Prostate gland (tissue), 2 donors: ENCODE measurements around the gene TOM1L2. TPM values are rescaled to one million over a fixed set of nuclear protein-coding genes. Genes with fewer than 3 reads are reported as not detected.
"Not testable (repeated sequence)": the region's sequence is repeated elsewhere in the genome, so short reads cannot be mapped to it uniquely, and the experiment has no call there.

Experiments used
- DNase-seq: peaks from one replicate; pipeline ENCODE4 v3.0.0-alpha.2; 2019; ENCODE audit warnings: low spot score
- H3K27ac ChIP-seq, 2 donors: fragments of 200-600 bp; sonication (generic); 2 replicates each; pipeline ENCODE4 v1.5.1; 2017 to 2019
- H3K27me3 ChIP-seq: fragments of 200-600 bp; sonication (generic); replicated peaks from 2 replicates; pipeline ENCODE4 v1.5.1; 2019; ENCODE audit not compliant: insufficient read depth
- H3K36me3 ChIP-seq, 2 donors: fragments of 200-600 bp; sonication (generic); 1 replicate in 1 of 2; 2 replicates in 1 of 2; pipeline versions ENCODE4 v1.5.1 to v1.8.1; 2017 to 2019
- H3K4me1 ChIP-seq: fragments of 200-600 bp; sonication (generic); replicated peaks from 2 replicates; pipeline ENCODE4 v1.5.1; 2019
- H3K4me3 ChIP-seq, 2 donors: fragments of 200-600 bp; sonication (generic); 2 replicates each; pipeline ENCODE4 v1.5.1; 2017 to 2019
- H3K9me3 ChIP-seq: fragments of 200-600 bp; sonication (generic); 2 replicates; pipeline ENCODE4 v1.5.1; 2017
- CTCF ChIP-seq, 4 experiments: fragments of 200-600 bp in 2 of 4; fragments of 450-650 bp in 2 of 4; sonication (generic) in 2 of 4; IDR thresholded peaks; 1 replicate in 3 of 4; 2 replicates in 1 of 4; pipeline ENCODE4 v1.5.1; 2016 to 2019; ENCODE audit warnings: antibody characterized with exemption in 4 of 4, mild to moderate bottlenecking in 2 of 4, moderate library complexity in 2 of 4
- POLR2A ChIP-seq: fragments of 450-650 bp; IDR thresholded peaks from one replicate; pipeline ENCODE4 v1.6.1; 2016; ENCODE audit warnings: antibody characterized with exemption, mild to moderate bottlenecking
- POLR2AphosphoS5 ChIP-seq: sonication (generic); formaldehyde crosslinking; IDR thresholded peaks from one replicate; pipeline ENCODE4 v1.6.1; 2017; ENCODE audit warnings: antibody characterized with exemption
- WGBS: methylation state at CpG from one replicate; pipeline ENCODE4 v1.1.5; 2018; 5-methylcytosine and 5-hydroxymethylcytosine counted together
- intact Hi-C: fragments of 100-400 bp; cut with DNase I; formaldehyde crosslinking; loops from one replicate; pipeline ENCODE4 v1.14.2; 2022
- total RNA-seq, 2 donors: library from RNA; depleted of rRNA; stranded (reverse); fragments of >200 nt; gene quantifications; one replicate each; pipeline ENCODE4 v1.1.0, GENCODE V29; 2016

The TOM1L2 gene
- total RNA-seq, 2 donors from 2014 or later = 162 to 185 TPM

DNA sequence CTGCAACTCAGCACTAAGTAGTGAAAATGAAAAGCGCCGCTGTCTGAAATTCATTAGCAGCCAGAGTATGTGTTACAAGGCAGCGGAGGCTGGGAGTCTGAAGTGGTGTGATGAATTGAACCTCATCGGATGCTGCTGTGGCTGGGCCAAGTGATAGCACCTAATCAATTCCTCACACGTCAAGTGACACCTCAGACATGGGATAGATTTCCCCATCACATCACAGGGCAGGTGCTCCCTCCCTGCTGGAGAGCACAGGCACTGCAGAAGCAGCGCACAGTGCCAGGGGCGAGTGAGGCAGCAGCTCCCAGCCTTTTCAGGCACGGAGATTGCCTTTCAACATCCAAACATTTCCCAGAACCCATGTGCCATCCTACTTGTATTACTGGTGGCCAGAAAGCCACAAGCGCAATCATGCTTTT lies 32.7 kb upstream of the TOM1L2 start:
- no peak for TF ChIP-seq POLR2AphosphoS5
- DNase-seq = no peak
- no peak overlapping the region for H3K27ac ChIP-seq
- intact Hi-C loops = no loop called here
- H3K27me3 ChIP-seq = no peaks in the 10 kb centered on the region
- no peak overlapping the region for H3K4me3 ChIP-seq
- 82% methylated on average over 9 of the region's 9 CpGs for whole genome bisulfite sequencing
- no peaks in the 10 kb centered on the region for H3K4me1 ChIP-seq
- H3K36me3 ChIP-seq = no peaks in the 10 kb centered on the region
- no peaks in the 10 kb centered on the region for H3K9me3 ChIP-seq

DNA sequence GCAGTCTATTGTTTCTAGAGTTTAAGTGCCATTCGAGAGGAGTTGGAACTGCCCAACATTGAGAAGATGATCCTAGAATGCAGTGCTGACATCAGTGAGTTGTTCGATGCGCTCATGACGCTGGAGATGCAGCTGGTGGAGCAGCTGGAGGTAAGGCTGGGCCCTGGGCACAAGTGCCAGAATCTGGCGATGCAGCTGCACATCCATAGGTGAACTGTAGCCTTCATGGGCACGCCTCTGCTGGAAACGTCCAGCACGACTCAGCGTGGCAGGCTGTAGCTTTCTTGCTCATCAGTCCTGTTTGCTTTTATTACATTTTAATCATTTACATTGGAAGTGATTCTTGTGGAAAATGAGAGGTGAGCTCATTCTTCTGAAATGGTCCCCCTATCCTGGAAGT lies 32.1 kb upstream of the TOM1L2 start:
- DNase-seq = no peak
- H3K4me3 ChIP-seq = no peak overlapping the region
- H3K9me3 ChIP-seq = no peaks in the 10 kb centered on the region
- no peaks in the 10 kb centered on the region for H3K4me1 ChIP-seq
- no peaks in the 10 kb centered on the region for H3K36me3 ChIP-seq
- no peak for TF ChIP-seq CTCF (IDR thresholded peaks at IDR 0.05)
- TF ChIP-seq POLR2A = no peak
- no peak for TF ChIP-seq POLR2AphosphoS5
- no peak overlapping the region for H3K27ac ChIP-seq
- no peaks in the 10 kb centered on the region for H3K27me3 ChIP-seq
- intact Hi-C loops = no loop called here
- WGBS = 73% methylated on average over 9 of the region's 9 CpGs

GRCh38 chr17:18002171-18002570 lies 30.0 kb upstream of the TOM1L2 start:
- TF ChIP-seq POLR2A (no peak), POLR2AphosphoS5 (no peak), CTCF (IDR thresholded peaks at IDR 0.05) (no peak)
- no peak for DNase-seq
- WGBS = 96% methylated on average over 2 of the region's 2 CpGs

DNA sequence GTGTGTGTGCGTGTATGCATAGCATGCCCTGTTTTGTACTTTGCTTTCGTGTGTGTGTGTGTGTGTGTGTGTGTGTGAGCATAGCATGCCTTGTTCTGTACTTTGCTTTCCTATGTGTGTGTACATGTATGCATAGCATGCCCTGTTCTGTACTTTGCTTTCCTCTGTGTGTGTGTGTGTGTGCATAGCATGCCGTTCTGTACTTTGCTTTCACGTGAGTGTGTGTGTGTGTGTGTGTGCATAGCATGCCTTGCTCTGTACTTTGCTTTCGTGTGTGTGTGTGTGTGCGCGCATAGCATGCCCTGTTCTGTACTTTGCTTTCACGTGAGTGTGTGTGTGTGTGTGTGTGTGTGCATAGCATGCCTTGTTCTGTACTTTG lies 27.8 kb upstream of the TOM1L2 start:
- H3K4me1 ChIP-seq = no peaks in the 10 kb centered on the region
- no peaks in the 10 kb centered on the region for H3K36me3 ChIP-seq
- TF ChIP-seq POLR2AphosphoS5 = no peak
- TF ChIP-seq POLR2A = no peak
- TF ChIP-seq CTCF (IDR thresholded peaks at IDR 0.05) = no peak
- no peaks in the 10 kb centered on the region for H3K9me3 ChIP-seq
- H3K27ac ChIP-seq = no peak overlapping the region
- intact Hi-C loops = no loop called here
- no peak overlapping the region for H3K4me3 ChIP-seq
- WGBS = 65% methylated on average over 8 of the region's 8 CpGs
- no peaks in the 10 kb centered on the region for H3K27me3 ChIP-seq
- DNase-seq = no peak

More at GRCh38 chr17:18002171-18002570, 30.0 kb upstream of the TOM1L2 start:
- no peaks in the 10 kb centered on the region for H3K36me3 ChIP-seq
- H3K9me3 ChIP-seq = no peaks in the 10 kb centered on the region
- H3K27me3 ChIP-seq = no peaks in the 10 kb centered on the region
- H3K4me1 ChIP-seq = no peaks in the 10 kb centered on the region
- no peak overlapping the region for H3K4me3 ChIP-seq
- H3K27ac ChIP-seq = no peak overlapping the region
- intact Hi-C loops = no loop called here

DNA sequence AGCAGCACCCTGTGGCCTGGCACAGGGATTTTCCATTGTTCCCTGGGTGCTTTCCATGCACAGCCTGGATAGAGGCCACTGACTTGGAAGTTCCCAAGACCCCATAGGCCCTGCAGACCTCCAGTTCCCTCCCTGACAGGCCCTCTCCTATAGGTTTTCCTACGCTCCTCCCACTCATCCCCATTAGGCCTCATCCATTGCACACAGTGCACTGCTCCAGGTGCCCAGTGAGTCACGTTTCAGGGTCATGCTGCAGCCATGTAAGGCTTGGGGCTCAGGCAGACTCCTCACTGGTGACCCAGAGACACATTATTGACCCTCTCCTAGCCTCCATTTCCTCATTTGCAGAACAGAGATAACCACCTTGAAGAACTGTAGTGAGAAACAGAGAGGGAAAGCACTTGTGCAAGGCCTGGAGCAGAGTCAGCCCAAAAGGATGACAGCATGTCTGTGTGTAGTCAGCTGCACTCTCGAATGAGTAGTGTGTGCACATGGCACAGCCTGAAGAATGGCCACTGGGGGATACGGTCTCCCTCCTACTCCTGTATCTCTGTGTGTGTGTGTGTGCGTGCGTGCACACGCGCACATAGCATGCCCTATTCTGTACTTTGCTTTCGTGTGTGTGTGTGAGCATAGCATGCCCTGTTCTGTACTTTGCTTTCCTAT lies 27.3 kb upstream of the TOM1L2 start:
- intact Hi-C loops = no loop called here
- TF ChIP-seq POLR2A = no peak
- Histone ChIP-seq H3K27me3 (no peaks in the 10 kb centered on the region), H3K36me3 (no peaks in the 10 kb centered on the region), H3K4me1 (no peaks in the 10 kb centered on the region), H3K27ac (no peak overlapping the region), H3K4me3 (no peak overlapping the region), H3K9me3 (no peaks in the 10 kb centered on the region)
- WGBS = 78% methylated on average over 9 of the region's 9 CpGs
- no peak for DNase-seq

DNA sequence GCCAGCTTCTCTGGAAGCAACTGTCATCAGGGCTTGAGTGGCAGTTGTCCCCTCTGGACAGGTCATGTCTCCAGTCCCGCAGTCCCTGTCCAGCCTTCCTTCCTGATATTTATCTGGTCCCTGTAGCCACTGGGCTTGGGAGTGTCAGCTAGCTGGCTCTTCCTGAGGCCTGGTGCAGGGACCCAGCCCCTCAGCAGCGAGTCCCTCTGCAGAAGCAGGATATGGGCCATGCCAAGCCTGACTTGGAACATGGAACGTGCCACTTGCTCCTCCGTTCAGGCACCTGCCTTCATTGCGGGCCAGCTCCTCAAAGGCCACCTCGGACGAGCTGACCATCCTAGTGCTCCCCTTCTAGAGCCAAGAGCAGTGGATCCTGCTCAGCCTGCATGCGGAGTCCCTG lies 26.7 kb upstream of the TOM1L2 start:
- DNase-seq = no peak
- Histone ChIP-seq H3K27ac (no peak overlapping the region), H3K36me3 (no peaks in the 10 kb centered on the region), H3K9me3 (no peaks in the 10 kb centered on the region), H3K4me1 (no peaks in the 10 kb centered on the region), H3K4me3 (no peak overlapping the region), H3K27me3 (no peaks in the 10 kb centered on the region)
- TF ChIP-seq POLR2AphosphoS5 (no peak), POLR2A (no peak), CTCF (IDR thresholded peaks at IDR 0.05) (no peak)
- intact Hi-C loops = no loop called here
- 97% methylated on average over 8 of the region's 8 CpGs for WGBS

- intact Hi-C loops, H3K4me1 ChIP-seq, H3K9me3 ChIP-seq, H3K27me3 ChIP-seq, DNase-seq, H3K4me3 ChIP-seq, H3K27ac ChIP-seq, H3K36me3 ChIP-seq: not testable (repeated sequence)
- WGBS = 98% methylated on average over 8 of the region's 8 CpGs
Observed at GRCh38 chr17:17995887-17996286, 23.7 kb upstream of the TOM1L2 start.
